ENCODE measurements around the gene PFDN4.

The PFDN4 gene

GRCh38 chr20:54268941-54269340, 61.1 kb downstream of the PFDN4 start:
- DNase-seq (ENCODE audit: low spot score) = no peak
